Stimulated activated CD4-positive, alpha-beta T cell treated with anti-CD3 and anti-CD28 coated beads, Interleukin-2, amount 100 ng/mL, for 24 hours (primary cell): ENCODE measurements around the gene C5.
"Not testable (repeated sequence)": the region's sequence is repeated elsewhere in the genome, so short reads cannot be mapped to it uniquely, and the experiment has no call there.

Experiments
- DNase-seq, 2 donors: peaks; one replicate each; pipeline ENCODE4 v3.0.0-alpha.2; 2020

C5 gene

DNA sequence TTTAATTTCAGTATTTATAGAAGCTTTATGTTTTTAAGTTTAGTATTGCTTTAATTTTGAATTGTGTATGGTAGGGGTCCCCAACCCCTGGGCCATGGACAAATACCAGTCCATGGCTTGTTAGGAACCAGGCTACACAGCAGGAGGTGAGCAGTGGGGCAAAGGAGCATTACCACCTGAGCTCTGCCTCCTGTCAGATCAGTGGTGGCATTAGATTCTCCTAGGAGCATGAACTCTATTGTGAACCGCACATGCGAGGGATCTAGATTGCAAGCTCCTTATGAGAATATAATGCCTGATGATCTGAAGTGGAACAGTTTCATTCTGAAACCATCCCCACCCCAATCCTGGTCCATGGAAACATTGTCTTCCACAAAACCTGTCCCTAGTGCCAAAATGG is 1.9 kb downstream of the C5 start:
- DNase-seq = no peak

DNA sequence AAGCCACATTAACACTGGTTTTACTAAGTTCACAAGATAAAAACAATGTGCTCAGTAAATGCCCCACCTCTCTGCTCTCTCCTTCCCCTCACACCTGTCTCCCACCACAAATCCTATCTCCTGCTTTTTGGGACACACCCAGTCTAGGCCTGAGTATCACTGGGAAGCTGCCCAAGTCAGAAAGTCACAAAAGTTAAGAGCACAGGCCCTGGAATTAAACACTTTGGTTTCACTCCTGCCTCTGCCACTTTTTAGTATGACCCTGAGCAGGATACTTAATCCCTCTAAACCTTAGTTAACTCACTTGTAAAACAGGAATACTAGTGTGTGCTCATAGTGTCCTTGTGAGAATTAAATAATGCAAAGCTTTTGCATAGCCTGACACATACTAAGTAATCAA is 11.3 kb downstream of the C5 start:
- no peak for DNase-seq

GRCh38 chr9:121038362-121038761 is 11.7 kb downstream of the C5 start:
- DNase-seq = no peak

- DNase-seq = not testable (repeated sequence)
These were observed 14.4 kb downstream of the C5 start for GRCh38 chr9:121035717-121036116.

- no peak for DNase-seq
These were observed 15.5 kb downstream of the C5 start for GRCh38 chr9:121034529-121034928.

GRCh38 chr9:121029469-121029868 is 20.6 kb downstream of the C5 start:
- no peak for DNase-seq

GRCh38 chr9:121028285-121028684 is 21.8 kb downstream of the C5 start:
- not testable (repeated sequence) for DNase-seq

GRCh38 chr9:121026768-121027167 is 23.3 kb downstream of the C5 start:
- no peak for DNase-seq

DNA sequence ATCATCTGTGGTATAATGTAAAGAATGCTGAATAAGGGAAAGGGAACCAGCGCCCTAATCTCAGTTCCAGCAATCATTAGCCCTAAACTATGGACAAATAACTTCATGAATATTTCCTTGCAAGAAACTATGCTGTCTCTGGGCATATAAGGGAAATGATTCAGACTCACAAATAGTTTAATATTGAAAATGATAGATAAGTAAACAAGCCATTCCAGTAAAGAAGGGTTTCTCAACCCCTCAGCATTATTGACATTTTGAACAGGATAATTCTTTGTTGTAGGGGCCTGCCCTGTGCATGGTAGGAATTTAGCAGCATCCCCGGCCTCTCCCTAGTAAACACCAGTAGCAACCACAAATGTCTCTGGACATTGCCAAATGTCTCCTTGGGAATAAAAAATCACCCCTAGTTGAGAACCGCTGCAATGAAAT is 23.8 kb downstream of the C5 start:
- DNase-seq = no peak

DNA sequence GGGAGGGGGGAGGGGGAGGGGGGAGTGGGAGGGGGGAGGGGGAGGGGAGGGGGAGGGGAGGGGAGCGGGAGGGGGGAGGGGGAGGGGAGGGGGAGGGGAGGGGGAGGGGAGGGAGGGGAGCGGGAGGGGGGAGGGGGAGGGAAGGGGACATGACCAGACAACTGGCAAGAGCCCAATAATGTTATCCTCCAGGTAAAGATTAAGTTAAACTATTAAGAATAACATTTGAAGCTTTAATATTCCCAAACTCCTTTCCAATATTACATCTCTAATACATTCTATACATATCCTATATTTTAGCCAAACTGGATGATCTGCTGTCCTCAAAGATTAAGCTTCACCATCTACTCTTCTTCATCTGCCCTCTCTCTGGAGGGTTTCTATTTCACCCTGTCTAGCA is 25.8 kb downstream of the C5 start:
- no peak for DNase-seq

DNA sequence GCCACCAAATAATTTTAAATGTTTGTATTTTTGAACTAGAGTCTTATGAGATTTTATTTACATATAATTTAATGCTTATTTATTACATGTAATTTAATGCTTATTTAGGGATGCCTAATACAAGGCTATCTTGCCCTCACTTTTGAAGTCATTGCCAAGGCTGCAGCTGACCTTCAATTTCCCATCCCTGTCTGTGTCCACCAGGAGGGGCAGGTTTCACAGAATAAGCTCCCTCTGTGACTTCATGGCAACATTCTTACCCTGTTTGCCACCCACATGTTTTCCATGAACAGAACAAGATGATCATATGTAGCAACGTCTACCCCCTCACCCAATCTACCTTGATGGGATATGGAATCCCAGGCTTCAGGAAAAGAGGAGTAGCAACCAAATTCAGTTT is 27.0 kb downstream of the C5 start:
- DNase-seq = no peak

DNA sequence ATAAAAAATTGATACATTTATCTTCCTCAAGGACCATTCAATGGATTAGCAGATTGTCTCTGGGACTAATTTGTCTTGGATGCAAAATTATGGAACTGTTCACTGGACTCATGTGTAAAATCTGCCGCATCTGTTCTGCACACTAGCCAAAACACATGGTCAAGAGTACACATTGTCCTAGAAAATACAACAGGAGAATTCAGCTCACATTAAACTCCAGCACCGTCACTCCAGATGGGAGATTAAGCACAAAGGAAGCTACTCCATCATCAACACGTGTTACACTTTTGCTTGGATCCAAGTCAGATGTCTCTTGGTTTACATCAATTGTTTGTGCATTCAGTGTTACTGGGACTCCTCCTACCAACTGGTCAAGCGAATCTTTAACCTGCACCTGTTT is 28.8 kb downstream of the C5 start:
- DNase-seq = no peak

DNA sequence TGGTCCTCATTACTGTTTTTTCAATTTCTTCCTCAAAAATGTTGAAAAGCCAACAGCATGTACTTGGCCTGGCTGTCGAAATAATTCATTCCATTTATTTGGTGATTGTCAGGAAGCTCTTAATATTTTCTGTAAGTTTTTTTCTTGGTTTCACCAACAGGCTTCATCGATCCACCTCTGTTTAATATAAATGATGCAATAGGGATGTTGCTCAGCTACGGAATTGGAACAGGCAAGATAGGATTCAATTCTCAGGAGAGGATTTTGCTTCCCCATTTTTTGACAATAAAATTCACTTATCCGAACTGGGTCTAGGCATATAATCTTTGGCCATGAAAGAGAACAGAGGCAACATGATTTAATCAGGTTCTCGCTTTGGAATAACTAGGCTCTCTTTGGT is 30.8 kb downstream of the C5 start:
- DNase-seq = no peak

- DNase-seq = no peak
These were observed 36.2 kb downstream of the C5 start for GRCh38 chr9:121013911-121014310.

DNA sequence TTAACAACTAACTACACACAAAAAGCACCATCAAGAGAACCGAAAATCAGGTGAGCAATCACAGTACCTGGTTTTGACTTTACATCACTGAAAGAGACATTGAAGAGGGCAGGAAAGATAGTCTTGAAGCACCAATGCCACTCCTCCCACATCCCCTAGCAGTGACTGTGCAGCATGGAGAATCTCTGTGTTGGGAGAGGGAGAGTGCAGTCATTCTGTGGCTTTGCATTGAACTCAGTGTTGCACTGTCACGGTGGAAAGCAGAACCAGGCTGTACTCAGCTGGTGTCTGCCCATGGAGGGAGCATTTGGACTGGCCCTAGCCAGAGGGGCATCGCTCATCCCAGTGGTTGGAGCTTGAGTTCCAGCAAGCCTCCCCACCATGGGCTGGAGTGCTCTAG is 40.4 kb downstream of the C5 start:
- no peak for DNase-seq

- DNase-seq = no peak
These were observed 50.8 kb downstream of the C5 start for GRCh38 chr9:120999317-120999716.

GRCh38 chr9:120998111-120998510 is 52.0 kb downstream of the C5 start:
- DNase-seq = no peak

DNA sequence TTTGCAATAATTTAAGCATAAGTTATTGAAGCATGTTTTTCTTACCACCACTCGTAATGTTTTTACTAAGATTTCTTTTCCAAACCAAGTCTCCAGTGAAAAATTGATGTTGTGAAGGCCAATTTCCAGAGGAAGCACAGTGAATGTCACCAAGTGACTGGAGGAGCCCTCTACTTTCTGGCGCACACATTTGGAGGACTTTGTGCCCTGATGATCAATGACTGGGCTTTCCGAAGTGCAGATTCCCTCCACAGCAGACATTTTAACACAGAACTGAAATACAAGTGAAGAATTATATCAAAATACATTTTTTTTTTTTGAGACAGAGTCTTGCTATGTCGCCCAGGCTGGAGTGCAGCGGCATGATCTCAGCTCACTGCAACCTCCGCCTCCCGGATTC is 52.6 kb downstream of the C5 start:
- no peak for DNase-seq

- no peak for DNase-seq
These were observed 53.7 kb downstream of the C5 start for GRCh38 chr9:120996409-120996808.

GRCh38 chr9:120989065-120989464 is 61.0 kb downstream of the C5 start:
- DNase-seq = no peak

- no peak for DNase-seq
These were observed 64.3 kb downstream of the C5 start for GRCh38 chr9:120985819-120986222.

GRCh38 chr9:120983259-120983837 is 66.7 kb downstream of the C5 start:
- no peak for DNase-seq

DNA sequence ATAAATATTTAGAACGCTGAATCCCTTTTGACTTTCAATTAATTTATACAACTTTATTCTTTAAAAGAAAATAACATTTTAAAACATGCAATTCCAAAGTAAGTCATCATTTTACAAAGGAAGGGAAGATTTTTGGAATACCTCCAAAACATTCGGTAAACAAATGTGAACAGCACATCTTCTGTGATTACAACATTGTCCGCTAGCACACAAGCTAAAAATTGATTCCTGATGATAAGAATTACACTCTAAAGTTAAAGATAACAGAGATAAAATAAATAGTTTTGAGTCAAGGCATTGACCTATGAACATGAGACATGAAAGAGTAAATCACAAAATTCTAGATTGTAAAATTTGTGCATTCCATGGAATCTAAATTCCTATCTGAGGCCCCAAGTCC is 67.2 kb downstream of the C5 start:
- no peak for DNase-seq

- DNase-seq = no peak
These were observed 69.1 kb downstream of the C5 start for GRCh38 chr9:120980951-120981350.

- DNase-seq = no peak
These were observed 70.3 kb downstream of the C5 start for GRCh38 chr9:120979797-120980196.

DNA sequence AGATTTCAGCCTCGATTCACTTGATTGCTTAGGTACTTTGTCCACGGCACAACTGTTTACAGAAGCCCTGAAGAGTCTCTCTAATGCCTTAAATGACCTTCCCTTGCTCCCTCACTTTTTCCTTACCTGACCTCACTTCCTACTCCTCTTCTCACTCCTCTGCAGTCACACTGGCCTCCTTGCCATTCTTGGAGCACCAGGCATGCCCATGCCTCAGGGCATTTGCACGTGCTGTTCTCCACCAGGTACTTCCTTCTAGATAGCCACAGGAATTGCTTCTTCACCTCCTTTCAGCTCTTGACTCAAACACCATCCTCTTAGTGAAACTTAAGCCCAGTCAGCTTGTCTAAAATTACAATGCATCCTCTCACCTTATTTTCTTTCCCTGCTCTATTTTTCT is 71.1 kb downstream of the C5 start:
- DNase-seq = no peak
